Transverse colon (tissue), 4 donors: ENCODE measurements around the gene DNAJB4.

Experiments
- EP300 ChIP-seq: sonication (generic); formaldehyde crosslinking; IDR thresholded peaks from one replicate; pipeline ENCODE4 v1.6.1; 2017; ENCODE audit warnings: antibody characterized with exemption, low read depth
- POLR2A ChIP-seq: fragments of 450-650 bp; IDR thresholded peaks from one replicate; pipeline ENCODE4 v1.6.1; 2016; ENCODE audit warnings: antibody characterized with exemption, mild to moderate bottlenecking, moderate library complexity
- POLR2AphosphoS5 ChIP-seq, 3 donors: sonication (generic); formaldehyde crosslinking; IDR thresholded peaks; one replicate each; pipeline ENCODE4 v1.6.1; 2016; ENCODE audit warnings: antibody characterized with exemption in 3 of 3
- TF ChIP-seq, protein P1 (sequence below), 5 experiments: fragments of 200-600 bp in 3 of 5; fragments of 450-650 bp in 2 of 5; sonication (generic) in 3 of 5; IDR thresholded peaks; 1 replicate in 2 of 5; 2 replicates in 3 of 5; pipeline ENCODE4 v1.5.1; 2016 to 2017; ENCODE audit warnings: antibody characterized with exemption in 5 of 5, inconsistent platforms in 3 of 5, mild to moderate bottlenecking in 2 of 5, moderate library complexity in 1 of 5

DNA sequence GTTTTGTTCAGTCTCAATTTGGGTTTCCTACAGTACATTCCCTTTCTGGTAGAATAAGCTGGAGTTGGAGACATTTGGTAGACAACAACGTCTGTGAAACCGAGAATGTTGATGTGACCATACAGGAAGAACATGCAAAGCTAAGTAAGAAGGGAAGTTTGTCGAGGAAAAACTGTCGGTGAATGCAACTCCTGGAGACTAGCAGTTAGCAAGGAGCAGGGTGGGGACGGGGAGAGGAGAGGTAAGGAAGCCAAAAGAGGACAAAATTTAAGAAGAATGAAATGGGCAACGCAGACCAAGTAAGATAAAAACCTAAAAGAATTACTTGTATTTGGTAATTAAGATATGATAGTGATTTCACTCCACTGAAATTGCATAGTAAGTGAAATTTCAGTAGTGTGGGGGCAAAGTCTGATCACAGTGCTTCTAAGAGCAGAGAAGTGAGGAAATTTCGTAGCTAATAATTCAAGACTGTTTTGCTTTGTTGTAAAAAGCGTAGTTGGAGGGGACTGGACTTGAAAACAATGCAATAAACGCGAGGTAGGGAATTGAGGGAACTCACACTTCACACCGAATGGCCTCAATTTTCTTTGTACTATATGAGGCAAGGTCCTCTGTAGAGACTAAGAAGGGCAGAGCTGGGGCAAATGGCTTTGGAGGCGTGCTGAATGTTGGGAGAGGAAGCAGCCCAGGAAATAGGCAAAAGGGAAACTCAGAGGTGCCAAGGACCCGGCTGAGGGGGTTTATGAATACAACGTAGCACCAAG, 40.2 kb downstream of the DNAJB4 start:
- TF ChIP-seq, protein P1, sequence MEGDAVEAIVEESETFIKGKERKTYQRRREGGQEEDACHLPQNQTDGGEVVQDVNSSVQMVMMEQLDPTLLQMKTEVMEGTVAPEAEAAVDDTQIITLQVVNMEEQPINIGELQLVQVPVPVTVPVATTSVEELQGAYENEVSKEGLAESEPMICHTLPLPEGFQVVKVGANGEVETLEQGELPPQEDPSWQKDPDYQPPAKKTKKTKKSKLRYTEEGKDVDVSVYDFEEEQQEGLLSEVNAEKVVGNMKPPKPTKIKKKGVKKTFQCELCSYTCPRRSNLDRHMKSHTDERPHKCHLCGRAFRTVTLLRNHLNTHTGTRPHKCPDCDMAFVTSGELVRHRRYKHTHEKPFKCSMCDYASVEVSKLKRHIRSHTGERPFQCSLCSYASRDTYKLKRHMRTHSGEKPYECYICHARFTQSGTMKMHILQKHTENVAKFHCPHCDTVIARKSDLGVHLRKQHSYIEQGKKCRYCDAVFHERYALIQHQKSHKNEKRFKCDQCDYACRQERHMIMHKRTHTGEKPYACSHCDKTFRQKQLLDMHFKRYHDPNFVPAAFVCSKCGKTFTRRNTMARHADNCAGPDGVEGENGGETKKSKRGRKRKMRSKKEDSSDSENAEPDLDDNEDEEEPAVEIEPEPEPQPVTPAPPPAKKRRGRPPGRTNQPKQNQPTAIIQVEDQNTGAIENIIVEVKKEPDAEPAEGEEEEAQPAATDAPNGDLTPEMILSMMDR (IDR thresholded peaks at IDR 0.05): no peak
- no peak for TF ChIP-seq POLR2A
- no peak for TF ChIP-seq POLR2AphosphoS5 (IDR thresholded peaks at IDR 0.05)
- no peak for TF ChIP-seq EP300
